ENCODE data around the gene TEAD1.

The TEAD1 gene

GRCh38 chr11:12762278-12762677 is 88.1 kb downstream of the TEAD1 start:
- no peak for TF ChIP-seq CTCF (IDR thresholded peaks at IDR 0.05; ENCODE audit: insufficient read depth, low read depth, low read length, missing control alignments)
- no peak overlapping the region for H3K4me3 ChIP-seq (ENCODE audit: low read length)
- no peak for DNase-seq (ENCODE audit: low read depth)

- no peak for TF ChIP-seq CTCF (IDR thresholded peaks at IDR 0.05; ENCODE audit: insufficient read depth, low read depth, low read length, missing control alignments)
- no peak for DNase-seq (ENCODE audit: low read depth)
- no peak overlapping the region for H3K4me3 ChIP-seq (ENCODE audit: low read length)
These were observed 88.6 kb downstream of the TEAD1 start for GRCh38 chr11:12762696-12763324.

- no peak for TF ChIP-seq CTCF (IDR thresholded peaks at IDR 0.05; ENCODE audit: insufficient read depth, low read depth, low read length, missing control alignments)
- H3K4me3 ChIP-seq (ENCODE audit: low read length), result no peak overlapping the region
- no peak for DNase-seq (ENCODE audit: low read depth)
These were observed 90.1 kb downstream of the TEAD1 start for GRCh38 chr11:12764187-12764914.

- no peak for DNase-seq (ENCODE audit: low read depth)
- TF ChIP-seq CTCF (IDR thresholded peaks at IDR 0.05; ENCODE audit: insufficient read depth, low read depth, low read length, missing control alignments), result no peak
- no peak overlapping the region for H3K4me3 ChIP-seq (ENCODE audit: low read length)
These were observed 91.2 kb downstream of the TEAD1 start for GRCh38 chr11:12765428-12765827.

GRCh38 chr11:12767027-12767426 is 92.8 kb downstream of the TEAD1 start:
- no peak for TF ChIP-seq CTCF (IDR thresholded peaks at IDR 0.05; ENCODE audit: insufficient read depth, low read depth, low read length, missing control alignments)

GRCh38 chr11:12767577-12767976 is 93.4 kb downstream of the TEAD1 start:
- H3K4me3 ChIP-seq (ENCODE audit: low read length), result no peak overlapping the region
- DNase-seq (ENCODE audit: low read depth), result no peak
- no peak for TF ChIP-seq CTCF (IDR thresholded peaks at IDR 0.05; ENCODE audit: insufficient read depth, low read depth, low read length, missing control alignments)

More at GRCh38 chr11:12767027-12767426, 92.8 kb downstream of the TEAD1 start:
- no peak for DNase-seq (ENCODE audit: low read depth)
- no peak overlapping the region for H3K4me3 ChIP-seq (ENCODE audit: low read length)

Data from epithelial cell of esophagus (primary cell).